ENCODE results near the gene DUXB.

DUXB gene, protein sequence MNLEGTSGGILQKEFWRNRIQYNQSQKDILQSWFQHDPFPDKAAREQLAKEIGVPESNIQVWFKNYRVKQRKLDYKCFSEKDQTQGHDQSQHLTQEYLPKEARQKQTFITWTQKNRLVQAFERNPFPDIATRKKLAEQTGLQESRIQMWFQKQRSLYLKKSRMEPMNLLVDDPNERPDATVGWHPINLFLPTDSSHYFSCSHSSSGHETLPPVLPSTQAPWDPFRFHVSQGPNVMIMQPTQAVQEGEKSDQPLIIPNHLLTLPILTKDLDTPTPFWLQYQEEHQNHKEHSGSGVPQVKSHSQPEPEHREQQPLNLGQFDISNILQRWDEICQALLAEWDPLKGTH

GRCh38 chr16:75701361-75701760 is at the start of gene DUXB:
Gene DUXB (minus strand): TSS chr16:75701461. CDS start chr16:75701418, 43 bp downstream.
- Histone ChIP-seq H3K4me1 (ENCODE audit: control insufficient read depth in 5 of 5, insufficient read depth in 5 of 5, low read length in 5 of 5) (no peaks in the 10 kb centered on the region), H3K27me3 (ENCODE audit: control insufficient read depth in 5 of 5, insufficient read depth in 4 of 5, low read length in 5 of 5) (no peaks in the 10 kb centered on the region), H3K9me3 (ENCODE audit: control insufficient read depth in 5 of 5, low read length in 5 of 5) (no peaks in the 10 kb centered on the region), H3K9ac (ENCODE audit: low read length in 5 of 5) (no peak within 1 kb of the TSS), H3K36me3 (ENCODE audit: control insufficient read depth in 5 of 5, insufficient read depth in 5 of 5, low read length in 5 of 5) (no peaks in the 10 kb centered on the region), H3K27ac (ENCODE audit: low read depth, low read length) (no peak within 1 kb of the TSS), H3K4me3 (ENCODE audit: low read depth in 1 of 5, low read length in 5 of 5) (no peak within 1 kb of the TSS)

- no peak overlapping the region for H3K9ac ChIP-seq (ENCODE audit: low read length in 5 of 5)
- no peaks in the 10 kb centered on the region for H3K27me3 ChIP-seq (ENCODE audit: control insufficient read depth in 5 of 5, insufficient read depth in 4 of 5, low read length in 5 of 5)
- H3K9me3 ChIP-seq (ENCODE audit: control insufficient read depth in 5 of 5, low read length in 5 of 5), result no peaks in the 10 kb centered on the region
- no peak overlapping the region for H3K4me3 ChIP-seq (ENCODE audit: low read depth in 1 of 5, low read length in 5 of 5)
- no peak overlapping the region for H3K27ac ChIP-seq (ENCODE audit: low read depth, low read length)
- no peaks in the 10 kb centered on the region for H3K36me3 ChIP-seq (ENCODE audit: control insufficient read depth in 5 of 5, insufficient read depth in 5 of 5, low read length in 5 of 5)
- H3K4me1 ChIP-seq (ENCODE audit: control insufficient read depth in 5 of 5, insufficient read depth in 5 of 5, low read length in 5 of 5), result no peaks in the 10 kb centered on the region
Measured at GRCh38 chr16:75750528-75750927, 49.3 kb upstream of the DUXB start.

- H3K9ac ChIP-seq (ENCODE audit: low read length in 5 of 5), result no peak overlapping the region
- H3K27ac ChIP-seq (ENCODE audit: low read depth, low read length), result no peak overlapping the region
- H3K27me3 ChIP-seq (ENCODE audit: control insufficient read depth in 5 of 5, insufficient read depth in 4 of 5, low read length in 5 of 5), result no peaks in the 10 kb centered on the region
- no peaks in the 10 kb centered on the region for H3K36me3 ChIP-seq (ENCODE audit: control insufficient read depth in 5 of 5, insufficient read depth in 5 of 5, low read length in 5 of 5)
- H3K4me3 ChIP-seq (ENCODE audit: low read depth in 1 of 5, low read length in 5 of 5), result no peak overlapping the region
- no peaks in the 10 kb centered on the region for H3K4me1 ChIP-seq (ENCODE audit: control insufficient read depth in 5 of 5, insufficient read depth in 5 of 5, low read length in 5 of 5)
- peaks cover 5 to 20% (median 7%) of the 10 kb centered on the region in 5 donors for H3K9me3 ChIP-seq (ENCODE audit: control insufficient read depth in 5 of 5, low read length in 5 of 5)
Measured at GRCh38 chr16:75746359-75746758, 45.1 kb upstream of the DUXB start.

DNA sequence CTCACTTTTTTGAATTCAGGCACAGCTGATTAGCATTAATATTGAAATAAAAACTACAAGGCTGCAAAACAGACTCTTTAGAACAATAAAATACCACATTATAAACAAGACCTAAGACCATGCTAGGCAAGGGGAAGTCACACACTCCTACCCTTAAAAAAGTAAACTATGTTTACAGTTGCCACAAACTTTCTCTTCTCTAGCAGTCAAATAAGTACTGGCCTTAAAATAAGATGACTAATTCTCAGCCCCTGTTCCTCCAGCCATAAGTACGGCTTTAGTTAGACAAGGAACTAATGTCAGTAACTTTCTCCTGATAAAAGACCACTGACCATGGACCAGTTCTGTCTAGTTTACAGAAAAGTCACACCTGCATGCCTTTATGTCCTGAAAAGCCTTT is 44.6 kb upstream of the DUXB start:
- Histone ChIP-seq H3K4me1 (ENCODE audit: control insufficient read depth in 5 of 5, insufficient read depth in 5 of 5, low read length in 5 of 5) (no peaks in the 10 kb centered on the region), H3K27ac (ENCODE audit: low read depth, low read length) (no peak overlapping the region), H3K36me3 (ENCODE audit: control insufficient read depth in 5 of 5, insufficient read depth in 5 of 5, low read length in 5 of 5) (no peaks in the 10 kb centered on the region), H3K9ac (ENCODE audit: low read length in 5 of 5) (no peak overlapping the region), H3K9me3 (ENCODE audit: control insufficient read depth in 5 of 5, low read length in 5 of 5) (peaks cover 5 to 21% (median 7%) of the 10 kb centered on the region in 5 donors), H3K4me3 (ENCODE audit: low read depth in 1 of 5, low read length in 5 of 5) (no peak overlapping the region), H3K27me3 (ENCODE audit: control insufficient read depth in 5 of 5, insufficient read depth in 4 of 5, low read length in 5 of 5) (no peaks in the 10 kb centered on the region)

- no peaks in the 10 kb centered on the region for H3K4me1 ChIP-seq (ENCODE audit: control insufficient read depth in 5 of 5, insufficient read depth in 5 of 5, low read length in 5 of 5)
- H3K9me3 ChIP-seq (ENCODE audit: control insufficient read depth in 5 of 5, low read length in 5 of 5), result peaks cover 5 to 21% (median 10%) of the 10 kb centered on the region in 5 donors
- no peak overlapping the region for H3K27ac ChIP-seq (ENCODE audit: low read depth, low read length)
- no peak overlapping the region for H3K4me3 ChIP-seq (ENCODE audit: low read depth in 1 of 5, low read length in 5 of 5)
- H3K9ac ChIP-seq (ENCODE audit: low read length in 5 of 5), result no peak overlapping the region
- no peaks in the 10 kb centered on the region for H3K27me3 ChIP-seq (ENCODE audit: control insufficient read depth in 5 of 5, insufficient read depth in 4 of 5, low read length in 5 of 5)
- no peaks in the 10 kb centered on the region for H3K36me3 ChIP-seq (ENCODE audit: control insufficient read depth in 5 of 5, insufficient read depth in 5 of 5, low read length in 5 of 5)
Measured at GRCh38 chr16:75745242-75745641, 44.0 kb upstream of the DUXB start.

DNA sequence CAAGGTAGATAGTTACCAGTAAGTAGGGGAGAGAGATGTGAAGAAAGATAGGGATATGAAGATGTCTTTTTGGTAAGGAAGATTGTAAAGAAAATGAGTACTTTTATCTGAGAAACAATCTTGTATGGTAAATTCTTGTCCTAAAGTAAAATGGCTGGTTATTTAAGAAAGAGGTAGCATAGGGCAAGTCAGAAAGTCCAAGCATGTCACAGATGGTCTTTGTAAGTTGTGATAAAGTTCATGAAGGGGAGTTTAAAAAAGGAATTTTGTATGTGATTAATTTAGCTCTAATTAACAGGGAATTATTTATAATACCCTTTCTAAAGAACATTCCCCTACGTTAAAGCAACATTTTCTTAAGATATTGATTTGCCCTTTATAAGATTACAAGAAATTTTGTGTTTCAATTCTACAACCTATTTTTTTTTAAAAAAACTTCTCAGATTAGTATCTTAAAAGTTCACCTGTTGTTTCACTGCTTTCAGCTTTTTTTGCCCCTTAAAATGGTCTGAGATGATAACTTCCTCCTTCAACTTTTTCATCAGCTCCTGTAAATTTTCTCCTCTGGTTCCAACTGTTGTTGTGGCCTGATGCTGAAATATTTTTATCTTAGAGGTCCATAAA is 41.3 kb upstream of the DUXB start:
- Histone ChIP-seq H3K27me3 (ENCODE audit: control insufficient read depth in 5 of 5, insufficient read depth in 4 of 5, low read length in 5 of 5) (no peaks in the 10 kb centered on the region), H3K27ac (ENCODE audit: low read depth, low read length) (no peak overlapping the region), H3K9ac (ENCODE audit: low read length in 5 of 5) (no peak overlapping the region), H3K4me3 (ENCODE audit: low read depth in 1 of 5, low read length in 5 of 5) (no peak overlapping the region), H3K36me3 (ENCODE audit: control insufficient read depth in 5 of 5, insufficient read depth in 5 of 5, low read length in 5 of 5) (no peaks in the 10 kb centered on the region), H3K9me3 (ENCODE audit: control insufficient read depth in 5 of 5, low read length in 5 of 5) (peaks cover 5 to 21% (median 10%) of the 10 kb centered on the region in 5 donors), H3K4me1 (ENCODE audit: control insufficient read depth in 5 of 5, insufficient read depth in 5 of 5, low read length in 5 of 5) (no peaks in the 10 kb centered on the region)

- Histone ChIP-seq H3K27ac (ENCODE audit: low read depth, low read length) (no peak overlapping the region), H3K9me3 (ENCODE audit: control insufficient read depth in 5 of 5, low read length in 5 of 5) (no peaks in the 10 kb centered on the region), H3K36me3 (ENCODE audit: control insufficient read depth in 5 of 5, insufficient read depth in 5 of 5, low read length in 5 of 5) (no peaks in the 10 kb centered on the region), H3K4me1 (ENCODE audit: control insufficient read depth in 5 of 5, insufficient read depth in 5 of 5, low read length in 5 of 5) (peaks cover 0 to 14% (median 12%) of the 10 kb centered on the region in 5 donors), H3K9ac (ENCODE audit: low read length in 5 of 5) (no peak overlapping the region), H3K27me3 (ENCODE audit: control insufficient read depth in 5 of 5, insufficient read depth in 4 of 5, low read length in 5 of 5) (no peaks in the 10 kb centered on the region), H3K4me3 (ENCODE audit: low read depth in 1 of 5, low read length in 5 of 5) (no peak overlapping the region)
Measured at GRCh38 chr16:75733305-75734211, 32.3 kb upstream of the DUXB start.

GRCh38 chr16:75732871-75733270 is 31.6 kb upstream of the DUXB start:
- Histone ChIP-seq H3K9ac (ENCODE audit: low read length in 5 of 5) (no peak overlapping the region), H3K36me3 (ENCODE audit: control insufficient read depth in 5 of 5, insufficient read depth in 5 of 5, low read length in 5 of 5) (no peaks in the 10 kb centered on the region), H3K27me3 (ENCODE audit: control insufficient read depth in 5 of 5, insufficient read depth in 4 of 5, low read length in 5 of 5) (no peaks in the 10 kb centered on the region), H3K9me3 (ENCODE audit: control insufficient read depth in 5 of 5, low read length in 5 of 5) (no peaks in the 10 kb centered on the region), H3K4me3 (ENCODE audit: low read depth in 1 of 5, low read length in 5 of 5) (no peak overlapping the region), H3K4me1 (ENCODE audit: control insufficient read depth in 5 of 5, insufficient read depth in 5 of 5, low read length in 5 of 5) (peaks cover 0 to 14% (median 12%) of the 10 kb centered on the region in 5 donors), H3K27ac (ENCODE audit: low read depth, low read length) (no peak overlapping the region)

- Histone ChIP-seq H3K9ac (ENCODE audit: low read length in 5 of 5) (no peak overlapping the region), H3K27me3 (ENCODE audit: control insufficient read depth in 5 of 5, insufficient read depth in 4 of 5, low read length in 5 of 5) (no peaks in the 10 kb centered on the region), H3K36me3 (ENCODE audit: control insufficient read depth in 5 of 5, insufficient read depth in 5 of 5, low read length in 5 of 5) (no peaks in the 10 kb centered on the region), H3K27ac (ENCODE audit: low read depth, low read length) (no peak overlapping the region), H3K4me1 (ENCODE audit: control insufficient read depth in 5 of 5, insufficient read depth in 5 of 5, low read length in 5 of 5) (no peaks in the 10 kb centered on the region), H3K9me3 (ENCODE audit: control insufficient read depth in 5 of 5, low read length in 5 of 5) (peaks cover 0 to 2% (median 0%) of the 10 kb centered on the region in 5 donors), H3K4me3 (ENCODE audit: low read depth in 1 of 5, low read length in 5 of 5) (no peak overlapping the region)
Measured at GRCh38 chr16:75727221-75727620, 26.0 kb upstream of the DUXB start.

DNA sequence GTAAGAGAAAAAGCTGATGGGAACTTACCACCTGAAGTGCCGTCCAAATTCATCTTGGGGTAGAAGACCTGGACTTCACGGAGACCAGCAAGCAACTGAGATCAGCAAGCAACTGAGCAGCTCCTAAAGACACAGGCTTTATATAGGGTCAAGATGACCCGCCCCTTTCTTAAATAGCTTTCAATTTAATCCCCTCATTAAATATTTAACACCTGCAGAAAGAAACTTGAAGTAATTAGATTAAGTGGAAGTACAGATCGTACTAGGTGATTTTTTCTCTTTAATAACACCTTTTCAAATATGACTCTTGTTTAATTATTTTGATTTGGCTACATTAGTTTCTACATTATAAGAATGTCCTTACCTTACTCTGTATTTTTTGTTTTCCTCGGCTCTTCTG is 25.1 kb upstream of the DUXB start, which contains the start of gene CPHXL:
Gene CPHXL (minus strand): TSS at position 101 of the 400 bp plus-strand sequence. CDS start 48 bp downstream, at position 53.
- peaks cover 0 to 2% (median 0%) of the 10 kb centered on the region in 5 donors for H3K9me3 ChIP-seq (ENCODE audit: control insufficient read depth in 5 of 5, low read length in 5 of 5)
- no peak within 1 kb of the TSS for H3K4me3 ChIP-seq (ENCODE audit: low read depth in 1 of 5, low read length in 5 of 5)
- H3K27me3 ChIP-seq (ENCODE audit: control insufficient read depth in 5 of 5, insufficient read depth in 4 of 5, low read length in 5 of 5), result no peaks in the 10 kb centered on the region
- no peak within 1 kb of the TSS for H3K27ac ChIP-seq (ENCODE audit: low read depth, low read length)
- H3K36me3 ChIP-seq (ENCODE audit: control insufficient read depth in 5 of 5, insufficient read depth in 5 of 5, low read length in 5 of 5), result no peaks in the 10 kb centered on the region
- no peaks in the 10 kb centered on the region for H3K4me1 ChIP-seq (ENCODE audit: control insufficient read depth in 5 of 5, insufficient read depth in 5 of 5, low read length in 5 of 5)
- no peak within 1 kb of the TSS for H3K9ac ChIP-seq (ENCODE audit: low read length in 5 of 5)
